ENCODE data around the gene DAAM2.

DNA sequence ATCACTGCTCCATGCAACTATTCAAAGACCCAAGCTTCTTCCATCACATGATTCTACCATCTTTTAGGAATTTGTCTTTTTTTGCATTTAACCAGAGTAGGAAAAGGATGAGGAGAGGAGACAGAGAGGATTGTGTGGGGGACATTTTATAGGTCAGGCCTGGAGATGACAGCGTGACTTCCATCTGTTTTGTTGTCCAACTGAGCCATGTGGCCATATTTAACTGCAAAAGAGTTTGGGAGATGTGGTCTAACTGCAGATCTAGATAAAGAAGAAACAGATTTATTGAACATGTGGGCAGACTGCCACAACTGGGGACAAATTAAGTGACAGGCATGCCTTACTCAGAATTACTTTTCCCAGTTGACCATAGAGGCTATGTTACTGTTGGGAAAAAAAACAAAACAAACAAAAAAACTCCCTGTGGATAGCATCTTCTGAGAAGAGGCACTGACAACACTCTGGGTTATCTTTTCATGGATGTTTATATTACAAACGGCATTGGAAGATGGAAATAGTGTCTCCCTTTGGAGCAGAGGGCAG is 161.0 kb downstream of the DAAM2 start:
- TF ChIP-seq POLR2AphosphoS5 (IDR thresholded peaks at IDR 0.05; ENCODE audit: low read depth, low read length): no peak
- TF ChIP-seq POLR2A (IDR thresholded peaks at IDR 0.05; ENCODE audit: low read depth, low read length): no peak

Data from GM12891 (cell line).